ENCODE results near the gene PROC.
A peak's percentile ranks its signal among the peaks of the same experiment; 100 is the strongest.

Gene PROC

GRCh38 chr2:127463155-127463991 is 45.1 kb downstream of the PROC start:
- peak; percentile 13 for DNase-seq

GRCh38 chr2:127464470-127465257 is 46.4 kb downstream of the PROC start:
- no peak for DNase-seq

GRCh38 chr2:127465258-127465657 is 47.0 kb downstream of the PROC start:
- no peak for DNase-seq

- DNase-seq: no peak
These were observed 50.8 kb downstream of the PROC start for GRCh38 chr2:127469051-127469450.

- no peak for DNase-seq
These were observed 51.7 kb downstream of the PROC start for GRCh38 chr2:127469974-127470373.

- no peak for DNase-seq
These were observed 53.2 kb downstream of the PROC start for GRCh38 chr2:127471286-127471988.

GRCh38 chr2:127472268-127472667 is 54.0 kb downstream of the PROC start:
- DNase-seq: no peak

GRCh38 chr2:127475788-127476187 is 57.6 kb downstream of the PROC start:
- DNase-seq: no peak

Data from fibroblast of skin of right quadriceps (primary cell).